ENCODE data around the gene ACP2. TPM values are rescaled to one million over a fixed set of nuclear protein-coding genes. Genes with fewer than 3 reads are reported as not detected.

Gene ACP2
- total RNA-seq, 1 experiment from 2014 or later = 18.7 TPM

GRCh38 chr11:47278058-47278457 is 29.4 kb upstream of the ACP2 start (continued):
- TF ChIP-seq ZBTB43 (CRISPR knock-in tag; IDR thresholded peaks at IDR 0.05) = no peak
- TF ChIP-seq FOXP1 (CRISPR knock-in tag; IDR thresholded peaks at IDR 0.05; ENCODE audit: borderline replicate concordance) = no peak
- no peak for TF ChIP-seq SMAD4 (CRISPR knock-in tag; IDR thresholded peaks at IDR 0.05)
- TF ChIP-seq ARID4B (CRISPR knock-in tag; IDR thresholded peaks at IDR 0.05; ENCODE audit: borderline replicate concordance) = no peak
- no peak for TF ChIP-seq GABPB1 (CRISPR knock-in tag; IDR thresholded peaks at IDR 0.05)
- no peak for TF ChIP-seq NFYB (CRISPR knock-in tag; conservative IDR thresholded peaks at IDR 0.05; ENCODE audit: low read depth)
- no peak for TF ChIP-seq TEAD1 (CRISPR knock-in tag; IDR thresholded peaks at IDR 0.05)
- TF ChIP-seq AFF4 (CRISPR knock-in tag; IDR thresholded peaks at IDR 0.05; ENCODE audit: borderline replicate concordance) = no peak

GRCh38 chr11:47276923-47277322 is 28.3 kb upstream of the ACP2 start:
- CTCF ChIA-PET = interaction anchor here (1.9 kb wide), 1 partner anchor 17 kb away, joined by 9 read pairs; no protein-coding TSS in a partner anchor
- H3K4me3 Mint-ChIP-seq = no peak overlapping the region
- POLR2A ChIA-PET = no interaction called here
- DNase-seq (ENCODE audit: low spot score) (no peak), ATAC-seq (no peak)
- H3K9me3 Mint-ChIP-seq = no peaks in the 10 kb centered on the region
- H3K4me1 Mint-ChIP-seq = peaks cover 14% of the 10 kb centered on the region
- H3K36me3 Mint-ChIP-seq = peaks cover 56% of the 10 kb centered on the region
- H3K27me3 Mint-ChIP-seq (ENCODE audit: low read depth) = no peaks in the 10 kb centered on the region
- H3K27ac Mint-ChIP-seq = no peak overlapping the region
- TF ChIP-seq MAX (CRISPR knock-in tag; IDR thresholded peaks at IDR 0.05) (no peak), PRRX2 (CRISPR knock-in tag; IDR thresholded peaks at IDR 0.05) (no peak), ZNF532 (CRISPR knock-in tag; IDR thresholded peaks at IDR 0.05; ENCODE audit: borderline replicate concordance) (no peak), CTCF (IDR thresholded peaks at IDR 0.05) (no peak), SMAD3 (CRISPR knock-in tag; IDR thresholded peaks at IDR 0.05; ENCODE audit: borderline replicate concordance) (no peak), FOXJ3 (CRISPR knock-in tag; IDR thresholded peaks at IDR 0.05; ENCODE audit: borderline replicate concordance) (no peak), RORB (CRISPR knock-in tag; IDR thresholded peaks at IDR 0.05) (no peak), OVOL2 (CRISPR knock-in tag; IDR thresholded peaks at IDR 0.05; ENCODE audit: borderline replicate concordance) (no peak), RELA (CRISPR knock-in tag; IDR thresholded peaks at IDR 0.05; ENCODE audit: borderline replicate concordance) (no peak), CREB1 (CRISPR knock-in tag; IDR thresholded peaks at IDR 0.05) (no peak), ZNF396 (CRISPR knock-in tag; IDR thresholded peaks at IDR 0.05; ENCODE audit: borderline replicate concordance) (no peak), IRF1 (CRISPR knock-in tag; IDR thresholded peaks at IDR 0.05) (no peak)
